Progenitor cell of endocrine pancreas (in vitro differentiated cells): Measurements from ENCODE around the gene NLRP1. TPM values are rescaled to one million over a fixed set of nuclear protein-coding genes. Genes with fewer than 3 reads are reported as not detected.

Experiments
- DNase-seq: peaks from one replicate; pipeline ENCODE4 v3.0.0; 2021; ENCODE audit warnings: low spot score; ENCODE audit not compliant: unreplicated experiment
- H3K27ac Mint-ChIP-seq: 2 replicates; pipeline ENCODE4 v1.8.0; 2021; ENCODE audit warnings: mild to moderate bottlenecking, moderate library complexity, mixed read lengths
- H3K27me3 Mint-ChIP-seq: 2 replicates; pipeline ENCODE4 v1.8.0; 2021; ENCODE audit warnings: mixed read lengths
- H3K36me3 Mint-ChIP-seq: 2 replicates; pipeline ENCODE4 v1.8.0; 2022; ENCODE audit warnings: mixed read lengths; ENCODE audit not compliant: insufficient read depth
- H3K4me1 Mint-ChIP-seq: 2 replicates; pipeline ENCODE4 v1.8.0; 2021; ENCODE audit warnings: low read depth, mixed read lengths
- H3K4me3 Mint-ChIP-seq: 2 replicates; pipeline ENCODE4 v1.8.0; 2021; ENCODE audit warnings: low read depth, mild to moderate bottlenecking, moderate library complexity, mixed read lengths
- H3K9me3 Mint-ChIP-seq: 2 replicates; pipeline ENCODE4 v1.8.0; 2021; ENCODE audit warnings: low read depth, mixed read lengths
- CTCF ChIP-seq: fragments of 200-600 bp; sonication (generic); IDR thresholded peaks from one replicate; pipeline ENCODE4 v1.5.0; 2021; ENCODE audit warnings: antibody characterized with exemption, mild to moderate bottlenecking; ENCODE audit not compliant: unreplicated experiment
- total RNA-seq: library from RNA; stranded (reverse); gene quantifications from 2 replicates; pipeline ENCODE4 v1.2.1, GENCODE V29; 2021

The NLRP1 gene
- total RNA-seq, 1 donor from 2014 or later: 25.3 TPM

- H3K27ac Mint-ChIP-seq: no peak overlapping the region
- peaks cover 45% of the 10 kb centered on the region for H3K27me3 Mint-ChIP-seq
- H3K4me1 Mint-ChIP-seq: no peaks in the 10 kb centered on the region
- no peak for TF ChIP-seq CTCF
- H3K9me3 Mint-ChIP-seq: peaks cover 13% of the 10 kb centered on the region
- DNase-seq: no peak
- H3K4me3 Mint-ChIP-seq: no peak overlapping the region
- no peaks in the 10 kb centered on the region for H3K36me3 Mint-ChIP-seq
Observed at GRCh38 chr17:5571281-5571680, 13.0 kb downstream of the NLRP1 start.

GRCh38 chr17:5565808-5566207, 18.5 kb downstream of the NLRP1 start:
- H3K9me3 Mint-ChIP-seq: no peaks in the 10 kb centered on the region
- no peaks in the 10 kb centered on the region for H3K36me3 Mint-ChIP-seq
- peaks cover 53% of the 10 kb centered on the region for H3K27me3 Mint-ChIP-seq
- H3K4me3 Mint-ChIP-seq: no peak overlapping the region
- no peaks in the 10 kb centered on the region for H3K4me1 Mint-ChIP-seq
- no peak overlapping the region for H3K27ac Mint-ChIP-seq
- no peak for DNase-seq
- no peak for TF ChIP-seq CTCF

- Mint-ChIP-seq H3K9me3 (no peaks in the 10 kb centered on the region), H3K27ac (no peak overlapping the region), H3K4me3 (no peak overlapping the region), H3K27me3 (peaks cover 41% of the 10 kb centered on the region), H3K36me3 (no peaks in the 10 kb centered on the region), H3K4me1 (no peaks in the 10 kb centered on the region)
- DNase-seq: no peak
- TF ChIP-seq CTCF: no peak
Observed at GRCh38 chr17:5563456-5563855, 20.9 kb downstream of the NLRP1 start.

GRCh38 chr17:5562661-5563360, 21.5 kb downstream of the NLRP1 start:
- Mint-ChIP-seq H3K27ac (no peak overlapping the region), H3K9me3 (no peaks in the 10 kb centered on the region), H3K4me3 (no peak overlapping the region), H3K27me3 (peaks cover 39% of the 10 kb centered on the region), H3K4me1 (no peaks in the 10 kb centered on the region), H3K36me3 (no peaks in the 10 kb centered on the region)
- no peak for DNase-seq
- no peak for TF ChIP-seq CTCF

- Mint-ChIP-seq H3K4me1 (no peaks in the 10 kb centered on the region), H3K4me3 (no peak overlapping the region), H3K27ac (no peak overlapping the region), H3K27me3 (peaks cover 44% of the 10 kb centered on the region), H3K36me3 (no peaks in the 10 kb centered on the region), H3K9me3 (no peaks in the 10 kb centered on the region)
- no peak for TF ChIP-seq CTCF
- no peak for DNase-seq
Observed at GRCh38 chr17:5561736-5562571, 22.4 kb downstream of the NLRP1 start.
